HUDEP-2 (cell line): ENCODE results near the gene TCEAL9.
"Not testable (repeated sequence)": the region's sequence is repeated elsewhere in the genome, so short reads cannot be mapped to it uniquely, and the experiment has no call there.

ENCODE experiments used
- DNase-seq, 76 experiments: peaks; one replicate each; lab custom pipeline; 2025; ENCODE audit not compliant: unreplicated experiment in 76 of 76; lab: John Stamatoyannopoulos, UW

The TCEAL9 gene

GRCh38 chrX:103356130-103356798 is at the start of gene TCEAL9:
Gene TCEAL9, plus strand, starts transcription at chrX:103356506. Its CDS starts 1,179 bp downstream, at chrX:103357685.
- DNase-seq: peak in 4 of 76 experiments; percentile 0 to 5 (median 2)

DNA sequence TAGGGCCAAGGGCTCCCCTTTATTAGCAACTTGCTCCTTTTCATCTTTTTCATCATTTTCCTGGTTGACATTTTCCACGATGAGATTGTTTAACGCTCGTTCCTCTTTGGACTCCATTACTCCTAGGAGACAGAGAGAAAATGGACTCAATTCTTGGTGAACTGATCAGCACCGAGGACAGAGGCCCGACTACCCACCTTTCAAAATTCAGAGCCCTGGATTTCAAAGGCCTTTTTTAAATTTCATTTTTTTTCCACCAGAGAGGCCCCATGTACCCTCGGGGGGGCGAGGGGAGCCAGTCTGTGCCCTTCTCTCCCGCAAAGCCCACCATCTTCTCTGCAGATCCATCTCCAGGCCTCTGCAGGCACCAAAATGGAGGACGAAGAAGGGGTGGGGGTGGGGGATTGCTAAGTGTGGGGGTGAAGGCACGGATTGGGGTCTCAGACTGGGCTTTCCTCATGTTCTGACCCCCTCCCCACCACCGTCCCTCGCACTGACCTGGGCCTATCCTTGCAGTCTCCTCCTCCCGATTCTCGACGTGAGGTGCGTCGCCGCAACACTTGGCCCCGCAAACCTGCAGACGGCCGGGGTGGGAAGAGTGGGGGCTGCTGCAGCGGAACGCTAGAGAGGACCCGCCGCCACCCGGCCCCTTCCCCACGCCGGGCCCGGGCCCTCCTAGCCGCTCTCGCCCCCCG is 46.3 kb upstream of the TCEAL9 start:
- no peak for DNase-seq

DNA sequence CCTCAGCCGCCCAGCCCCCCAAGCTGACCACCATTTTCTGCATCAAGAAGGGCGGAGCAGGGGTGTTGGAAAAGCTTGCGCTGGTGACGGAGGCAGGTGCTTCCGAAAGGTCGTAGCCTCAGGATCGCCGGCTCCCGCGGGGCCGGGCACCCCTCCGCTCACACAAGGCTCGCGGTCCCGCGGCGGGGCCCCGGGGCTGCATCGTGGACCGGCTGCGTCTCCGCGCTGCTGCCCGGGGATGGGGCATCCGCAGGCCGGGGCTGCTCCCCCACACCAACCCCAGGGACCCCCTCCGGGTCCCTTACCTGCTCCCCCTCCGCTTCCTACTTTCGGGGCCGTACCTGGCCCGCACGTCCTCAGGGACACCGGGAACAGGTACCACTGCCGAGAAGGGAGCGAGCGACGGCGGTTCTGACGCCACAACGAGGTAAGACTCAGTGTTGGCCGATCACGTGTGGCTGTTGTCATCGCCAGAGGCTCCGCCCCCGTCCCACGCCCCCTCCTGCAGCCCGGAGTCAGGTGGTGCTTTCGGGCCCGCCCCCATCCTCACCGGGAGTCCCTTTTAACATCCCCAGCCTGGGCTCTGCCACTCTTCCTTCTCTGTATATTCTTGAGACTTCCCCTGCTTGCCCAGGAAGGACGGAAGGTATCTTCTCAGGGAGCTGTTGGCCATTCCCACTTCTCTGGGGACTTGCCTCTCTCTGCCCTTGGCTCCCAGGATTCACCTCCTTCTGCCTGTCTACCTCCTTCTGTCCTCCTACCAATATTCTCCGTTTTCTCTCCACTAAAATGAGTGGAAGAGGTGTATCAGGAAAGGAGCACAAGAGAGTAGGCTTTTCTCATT is 45.5 kb upstream of the TCEAL9 start, which contains the start of gene BEX2:
BEX2 (minus strand) TSS at position 436 of the 844 bp plus-strand sequence. CDS start 1,014 bp downstream, outside the sequence.
- peak in 27 of 76 experiments; percentile 0 to 53 (median 11) for DNase-seq

DNA sequence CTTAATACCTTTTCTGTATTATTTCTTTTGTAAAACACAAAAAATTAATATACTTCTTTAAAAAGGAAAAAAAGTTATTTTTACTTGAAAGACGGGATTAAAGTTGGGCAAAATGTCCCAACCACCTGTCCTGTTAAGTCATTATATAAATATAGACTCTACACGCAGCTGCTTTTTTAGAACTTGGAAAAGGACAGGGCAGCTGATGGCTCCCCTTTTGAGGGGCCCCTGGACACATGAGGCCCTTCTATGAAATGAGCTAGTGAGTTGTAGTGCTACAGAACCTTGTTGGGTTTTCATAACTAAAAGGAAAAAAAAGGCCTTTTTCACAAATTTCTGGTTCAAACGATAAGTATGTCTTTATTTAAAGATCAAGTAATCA is 44.9 kb upstream of the TCEAL9 start:
- DNase-seq: no peak

GRCh38 chrX:103329991-103330390 is 26.3 kb upstream of the TCEAL9 start, which contains the start of gene TCEAL7:
Gene TCEAL7, plus strand, starts transcription at chrX:103330239. Its CDS starts 1,165 bp downstream, at chrX:103331404.
- DNase-seq: no peak

- no peak for DNase-seq
These were observed 25.5 kb upstream of the TCEAL9 start for GRCh38 chrX:103330681-103331288.

DNA sequence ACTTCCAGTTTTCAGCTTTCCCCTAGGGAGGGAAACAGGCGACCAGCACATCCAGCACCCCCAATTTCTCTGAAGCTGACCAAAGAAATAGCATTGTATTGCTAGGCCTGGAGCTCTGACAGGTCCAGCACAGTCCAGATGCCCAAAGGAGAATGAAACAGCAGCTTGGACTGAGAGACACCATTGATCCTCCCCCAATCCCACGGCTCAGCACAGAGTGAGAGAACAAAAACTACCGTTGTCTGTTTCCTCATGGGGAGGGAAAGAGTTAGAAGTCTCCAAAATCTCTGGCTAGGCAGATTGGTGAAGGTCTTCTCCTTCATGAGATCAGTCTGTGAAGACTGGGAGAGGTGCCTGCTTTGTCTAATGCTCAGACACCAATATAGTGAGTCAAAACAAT is 17.6 kb upstream of the TCEAL9 start:
- no peak for DNase-seq

GRCh38 chrX:103343105-103343504 is 13.2 kb upstream of the TCEAL9 start:
- peak in 20 of 76 experiments; percentile 0 to 12 (median 2) for DNase-seq

DNA sequence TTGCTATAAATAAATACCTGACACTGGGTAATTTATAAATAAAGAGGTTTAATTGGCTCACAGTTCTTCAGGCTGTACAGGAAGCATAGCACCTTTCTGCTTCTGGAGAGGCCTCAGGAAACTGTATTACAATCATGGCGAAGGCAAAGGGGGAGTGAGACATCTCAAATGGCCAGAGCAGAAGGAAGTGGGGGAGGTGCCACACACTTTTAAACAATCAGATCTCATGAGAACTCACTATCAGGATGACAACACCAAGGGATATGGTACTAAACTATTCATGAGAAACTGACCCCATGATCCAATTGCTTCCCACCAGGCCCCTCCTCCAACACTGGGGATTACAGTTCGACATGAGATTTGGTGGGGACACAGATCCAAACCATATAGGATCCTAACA is 11.7 kb upstream of the TCEAL9 start:
- no peak for DNase-seq

- no peak for DNase-seq
These were observed 8.5 kb upstream of the TCEAL9 start for GRCh38 chrX:103347682-103348397.

GRCh38 chrX:103356858-103357257 is 552 bp downstream of the TCEAL9 start:
- peak in 1 of 76 experiments; percentile 9 for DNase-seq

DNA sequence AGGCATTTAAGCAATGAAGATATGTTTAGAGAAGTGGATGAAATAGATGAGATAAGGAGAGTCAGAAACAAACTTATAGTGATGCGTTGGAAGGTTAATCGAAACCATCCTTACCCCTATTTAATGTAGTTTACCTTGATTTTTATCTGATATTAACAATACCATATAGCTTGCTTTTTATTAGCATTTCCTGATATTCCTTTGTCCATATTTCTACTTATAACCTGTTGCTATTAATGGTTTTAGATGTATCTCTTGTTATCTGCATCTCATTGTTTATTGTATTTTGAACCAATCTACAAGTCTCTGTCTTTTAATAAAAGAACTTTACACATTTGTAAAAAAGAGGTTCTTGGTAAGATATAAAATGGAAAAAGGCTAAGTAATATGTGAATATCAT is 1.6 kb downstream of the TCEAL9 start:
- no peak for DNase-seq

DNA sequence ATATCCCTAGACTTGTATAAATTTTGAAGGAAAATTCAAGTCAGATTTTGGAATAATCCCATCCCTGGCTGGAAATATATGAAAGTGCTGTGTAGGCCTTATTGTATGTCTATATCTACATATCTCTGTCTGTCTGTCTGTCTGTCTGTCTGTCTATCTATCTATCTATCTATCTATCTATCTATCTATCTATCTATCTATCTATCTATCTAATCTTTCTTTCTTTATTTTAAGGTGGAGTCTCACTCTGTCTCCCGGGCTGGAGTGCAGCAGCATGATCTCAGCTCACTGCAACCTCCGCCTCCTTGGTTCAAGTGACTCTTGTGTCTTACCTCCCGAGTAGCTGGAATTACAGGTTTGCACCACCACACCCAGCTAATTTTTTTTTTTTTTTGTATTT is 3.3 kb downstream of the TCEAL9 start:
- not testable (repeated sequence) for DNase-seq

- DNase-seq: peak in 17 of 76 experiments; percentile 0 to 36 (median 5)
These were observed 3.8 kb downstream of the TCEAL9 start for GRCh38 chrX:103360092-103360491.

GRCh38 chrX:103360916-103361315 is 4.6 kb downstream of the TCEAL9 start:
- no peak for DNase-seq

- no peak for DNase-seq
These were observed 5.5 kb downstream of the TCEAL9 start for GRCh38 chrX:103361798-103362197.

DNA sequence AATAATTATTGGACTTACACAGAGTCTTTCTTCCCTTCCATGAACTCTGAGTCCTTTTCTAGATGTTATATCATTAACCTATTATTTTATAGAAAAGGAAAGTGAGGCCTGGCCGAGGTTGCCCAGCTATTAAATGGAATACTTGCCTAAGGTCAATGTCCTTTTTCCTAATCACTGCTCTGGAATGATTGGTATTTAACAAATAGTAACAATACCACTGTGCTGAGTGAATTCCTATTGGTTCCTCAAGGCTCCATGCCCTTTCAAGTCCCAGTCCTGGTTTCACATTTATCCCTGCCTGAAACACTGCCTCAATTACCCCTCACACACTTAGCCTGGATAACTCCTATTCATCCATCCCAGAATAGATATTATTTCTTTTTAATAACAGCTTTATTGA is 6.2 kb downstream of the TCEAL9 start:
- no peak for DNase-seq

- no peak for DNase-seq
These were observed 6.7 kb downstream of the TCEAL9 start for GRCh38 chrX:103363046-103363445.

DNA sequence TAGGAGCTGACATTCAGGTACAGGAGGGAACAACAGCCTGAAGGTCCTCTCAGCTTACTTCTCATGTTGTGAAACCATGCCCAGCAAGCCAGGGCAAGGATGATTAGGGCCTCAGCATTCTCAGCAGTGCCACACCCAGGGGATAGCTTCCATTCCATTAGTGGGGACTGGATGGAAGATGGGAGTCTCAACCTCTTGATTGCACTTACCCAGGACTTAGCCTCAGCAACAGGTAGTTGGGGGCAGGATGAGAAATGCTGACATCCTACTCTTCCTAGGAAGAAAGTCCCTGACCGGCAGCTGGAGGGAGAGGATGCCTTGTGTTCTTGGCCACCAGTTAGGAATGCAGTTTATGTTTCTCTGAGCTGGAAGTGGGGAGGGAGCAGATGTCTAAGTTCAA is 11.2 kb downstream of the TCEAL9 start:
- no peak for DNase-seq

DNA sequence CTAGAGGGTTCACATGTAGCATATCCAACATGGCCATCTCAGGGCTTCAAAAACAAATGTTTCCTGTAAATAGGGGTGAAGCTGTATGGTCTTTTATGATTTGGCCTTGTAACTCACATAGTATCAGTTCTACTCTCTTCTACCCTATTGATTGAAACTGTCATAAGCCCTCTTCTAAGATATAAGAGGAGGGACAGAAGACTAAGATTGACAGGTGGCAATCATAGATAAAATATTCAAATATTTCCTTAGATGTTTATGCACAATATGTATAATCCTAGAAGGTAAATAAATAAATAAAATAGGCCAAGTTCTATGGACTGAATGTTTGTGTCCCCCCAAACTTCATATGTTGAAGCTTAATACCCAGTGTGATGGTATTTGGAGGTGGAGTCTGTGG is 13.2 kb downstream of the TCEAL9 start:
- no peak for DNase-seq
